HUES64 (cell line): Measurements from ENCODE around the gene TMA16.

Source experiments
- H3K27ac ChIP-seq: 2 replicates; pipeline ENCODE4 v1.7.0; 2013; ENCODE audit warnings: low read depth, low read length, inconsistent platforms
- H3K27me3 ChIP-seq: 2 replicates; pipeline ENCODE4 v1.6.1; 2013; ENCODE audit warnings: mild to moderate bottlenecking, low read length; ENCODE audit not compliant: insufficient read depth
- H3K36me3 ChIP-seq: 2 replicates; pipeline ENCODE4 v1.6.1; 2013; ENCODE audit warnings: mild to moderate bottlenecking, low read length; ENCODE audit not compliant: insufficient read depth
- H3K4me1 ChIP-seq: 2 replicates; pipeline ENCODE4 v1.6.1; 2013; ENCODE audit warnings: mild to moderate bottlenecking, low read length, moderate library complexity; ENCODE audit not compliant: insufficient read depth
- H3K4me3 ChIP-seq: 2 replicates; pipeline ENCODE4 v1.5.1; 2013; ENCODE audit warnings: mild to moderate bottlenecking, low read length, moderate library complexity
- H3K9ac ChIP-seq: 2 replicates; pipeline ENCODE4 v1.6.1; 2013; ENCODE audit warnings: mild to moderate bottlenecking, low read depth, low read length
- H3K9me3 ChIP-seq: 2 replicates; pipeline ENCODE4 v1.6.1; 2013; ENCODE audit warnings: low read depth, low read length; ENCODE audit not compliant: insufficient read depth
- WGBS: fragments of 150-250, 120-280 bp; methylation state at CpG from one replicate; pipeline ENCODE4 v1.1.7; 2013; ENCODE audit warnings: missing lambda C conversion rate; 5-methylcytosine and 5-hydroxymethylcytosine counted together

The TMA16 gene

GRCh38 chr4:163476761-163477438 is 17.6 kb upstream of the TMA16 start:
- Histone ChIP-seq H3K4me3 (no peak overlapping the region), H3K9me3 (no peaks in the 10 kb centered on the region), H3K4me1 (no peaks in the 10 kb centered on the region), H3K27me3 (no peaks in the 10 kb centered on the region), H3K9ac (no peak overlapping the region), H3K27ac (no peak overlapping the region), H3K36me3 (no peaks in the 10 kb centered on the region)
- WGBS = 95% methylated on average over 5 of the region's 5 CpGs

DNA sequence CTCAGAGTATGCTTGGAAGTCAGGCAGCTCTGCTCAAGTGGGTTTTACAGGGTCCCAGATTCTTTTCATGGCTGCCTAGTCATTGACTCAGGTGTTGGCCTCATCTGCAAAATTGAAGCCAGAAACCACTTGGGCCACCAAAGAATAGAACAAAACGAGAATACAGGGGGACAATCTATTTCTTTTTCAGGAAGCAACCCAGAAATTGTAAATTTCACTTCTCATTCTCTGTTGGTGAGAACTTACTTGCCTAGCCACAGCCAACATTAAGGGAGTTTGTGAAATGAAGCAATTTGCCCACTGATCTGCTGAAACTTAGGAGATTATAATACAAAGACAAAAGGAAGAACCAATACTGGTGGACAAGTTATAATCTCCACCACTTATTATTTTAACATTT is 12.3 kb upstream of the TMA16 start:
- H3K27ac ChIP-seq = no peak overlapping the region
- H3K36me3 ChIP-seq = no peaks in the 10 kb centered on the region
- no peak overlapping the region for H3K4me3 ChIP-seq
- peaks cover 4% of the 10 kb centered on the region; the same call in 1 of the 2 replicates for H3K4me1 ChIP-seq
- H3K27me3 ChIP-seq = no peaks in the 10 kb centered on the region
- H3K9ac ChIP-seq = no peak overlapping the region
- whole genome bisulfite sequencing = 92% methylated on average over 1 of the region's 1 CpG
- H3K9me3 ChIP-seq = no peaks in the 10 kb centered on the region

DNA sequence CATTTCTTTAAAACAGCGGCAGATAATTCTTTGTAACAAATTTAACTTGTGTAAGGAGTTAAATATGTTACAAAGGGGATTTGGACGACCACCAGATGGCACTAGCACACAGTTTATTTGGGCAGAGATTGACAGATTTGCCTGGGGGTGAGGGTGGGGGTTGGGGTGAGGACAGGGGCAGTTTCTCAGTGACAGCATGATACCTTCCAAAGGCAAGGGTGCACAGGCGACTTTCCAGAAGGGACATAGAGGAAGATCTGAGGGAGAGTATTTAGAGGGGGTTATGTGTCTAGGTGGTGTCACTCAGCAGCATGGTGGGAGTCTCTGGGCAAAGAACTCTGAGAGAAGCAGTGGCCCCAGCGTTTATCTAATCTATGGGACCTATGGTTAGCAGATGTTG is 9.6 kb upstream of the TMA16 start:
- 40% methylated on average over 4 of the region's 4 CpGs for WGBS
- no peaks in the 10 kb centered on the region for H3K36me3 ChIP-seq
- H3K9ac ChIP-seq = no peak overlapping the region

DNA sequence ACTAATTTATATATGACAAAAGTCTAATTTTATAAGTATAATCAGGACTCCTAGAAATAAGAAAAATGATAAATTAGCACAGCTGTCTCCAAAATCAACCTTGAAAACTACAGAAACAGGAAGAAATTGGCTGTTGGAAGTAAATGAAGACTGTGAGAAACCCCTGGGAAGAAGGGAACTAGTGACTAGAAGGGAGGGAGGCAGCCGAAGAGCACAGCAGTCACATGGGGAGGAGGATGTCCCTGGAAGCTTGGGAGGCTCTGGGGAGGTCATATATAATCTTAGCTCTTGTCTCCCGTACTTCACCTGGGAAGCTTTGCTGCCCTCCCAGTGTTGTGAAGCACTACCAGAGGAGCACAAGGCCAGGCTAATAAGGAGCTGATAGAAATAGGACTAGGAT is 8.9 kb upstream of the TMA16 start:
- no peak overlapping the region for H3K27ac ChIP-seq
- no peak overlapping the region for H3K4me3 ChIP-seq
- H3K36me3 ChIP-seq = no peaks in the 10 kb centered on the region
- no peaks in the 10 kb centered on the region for H3K27me3 ChIP-seq
- H3K9me3 ChIP-seq = no peaks in the 10 kb centered on the region
- H3K4me1 ChIP-seq = peaks cover 4% of the 10 kb centered on the region; the same call in 1 of the 2 replicates
- 94% methylated on average over 2 of the region's 2 CpGs for WGBS
- H3K9ac ChIP-seq = no peak overlapping the region

More for the DNA sequence above, 9.6 kb upstream of the TMA16 start:
- no peaks in the 10 kb centered on the region for H3K9me3 ChIP-seq
- no peaks in the 10 kb centered on the region for H3K27me3 ChIP-seq
- no peak overlapping the region for H3K27ac ChIP-seq
- H3K4me3 ChIP-seq = no peak overlapping the region
- H3K4me1 ChIP-seq = peaks cover 4% of the 10 kb centered on the region; the same call in 1 of the 2 replicates

GRCh38 chr4:163486321-163486720 is 8.2 kb upstream of the TMA16 start:
- H3K9me3 ChIP-seq = no peaks in the 10 kb centered on the region
- no peak overlapping the region for H3K9ac ChIP-seq
- H3K36me3 ChIP-seq = no peaks in the 10 kb centered on the region
- no peak overlapping the region for H3K27ac ChIP-seq
- peaks cover 4% of the 10 kb centered on the region; the same call in 1 of the 2 replicates for H3K4me1 ChIP-seq
- H3K27me3 ChIP-seq = no peaks in the 10 kb centered on the region
- 88% methylated on average over 1 of the region's 1 CpG for WGBS
- no peak overlapping the region for H3K4me3 ChIP-seq

DNA sequence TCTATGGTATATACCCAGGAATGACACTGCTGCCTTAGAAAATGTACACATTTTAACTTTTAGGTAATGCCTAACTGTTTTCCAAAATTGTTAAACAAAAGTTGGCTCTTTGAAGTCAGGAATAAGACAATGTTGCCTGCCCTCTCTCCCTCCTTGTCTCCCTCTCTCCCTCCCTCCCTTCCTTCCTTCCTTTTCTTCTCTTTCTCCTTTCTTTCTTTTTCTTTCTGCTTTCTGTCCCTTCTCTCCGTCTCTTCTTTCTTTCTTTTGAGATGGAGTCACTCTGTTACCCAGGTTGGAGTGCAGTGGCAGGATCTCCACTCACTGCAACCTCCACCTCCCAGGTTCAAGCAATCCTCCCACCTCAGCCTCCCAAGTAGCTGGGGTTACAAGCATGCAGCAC is 4.6 kb upstream of the TMA16 start:
- H3K27me3 ChIP-seq = no peaks in the 10 kb centered on the region
- 96% methylated on average over 1 of the region's 1 CpG for WGBS
- no peak overlapping the region for H3K27ac ChIP-seq
- no peaks in the 10 kb centered on the region for H3K36me3 ChIP-seq
- H3K4me3 ChIP-seq = no peak overlapping the region
- H3K4me1 ChIP-seq = peaks cover 4% of the 10 kb centered on the region; the same call in 1 of the 2 replicates
- no peak overlapping the region for H3K9ac ChIP-seq
- no peaks in the 10 kb centered on the region for H3K9me3 ChIP-seq

DNA sequence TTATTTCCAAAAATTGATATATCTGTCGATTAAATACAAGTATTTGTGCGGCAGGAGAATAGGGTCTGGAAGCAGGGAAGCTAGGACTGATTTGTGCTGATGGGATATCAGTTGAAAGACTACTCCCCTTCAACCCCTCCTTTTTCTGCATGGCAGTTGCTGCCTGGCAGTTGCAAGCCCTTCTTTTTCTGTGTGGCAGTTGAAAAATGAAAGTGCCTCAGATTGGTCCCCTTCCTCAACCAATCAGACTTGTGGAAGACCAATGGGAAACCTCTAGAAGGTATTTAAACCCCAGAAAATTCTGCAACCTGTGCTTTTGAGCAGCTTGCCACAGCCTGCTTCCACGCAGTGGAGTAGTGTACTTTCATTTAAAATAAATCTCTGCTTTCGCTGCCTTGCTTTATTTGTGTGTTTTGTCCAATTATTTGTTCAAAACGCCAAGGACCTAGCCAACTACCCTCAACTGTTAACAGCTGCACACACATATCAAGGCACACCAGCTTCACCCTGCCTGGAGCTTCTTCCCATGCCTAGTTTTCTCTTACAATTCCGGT is 1.5 kb upstream of the TMA16 start:
- H3K9ac ChIP-seq = no peak overlapping the region
- H3K4me3 ChIP-seq = no peak overlapping the region

DNA sequence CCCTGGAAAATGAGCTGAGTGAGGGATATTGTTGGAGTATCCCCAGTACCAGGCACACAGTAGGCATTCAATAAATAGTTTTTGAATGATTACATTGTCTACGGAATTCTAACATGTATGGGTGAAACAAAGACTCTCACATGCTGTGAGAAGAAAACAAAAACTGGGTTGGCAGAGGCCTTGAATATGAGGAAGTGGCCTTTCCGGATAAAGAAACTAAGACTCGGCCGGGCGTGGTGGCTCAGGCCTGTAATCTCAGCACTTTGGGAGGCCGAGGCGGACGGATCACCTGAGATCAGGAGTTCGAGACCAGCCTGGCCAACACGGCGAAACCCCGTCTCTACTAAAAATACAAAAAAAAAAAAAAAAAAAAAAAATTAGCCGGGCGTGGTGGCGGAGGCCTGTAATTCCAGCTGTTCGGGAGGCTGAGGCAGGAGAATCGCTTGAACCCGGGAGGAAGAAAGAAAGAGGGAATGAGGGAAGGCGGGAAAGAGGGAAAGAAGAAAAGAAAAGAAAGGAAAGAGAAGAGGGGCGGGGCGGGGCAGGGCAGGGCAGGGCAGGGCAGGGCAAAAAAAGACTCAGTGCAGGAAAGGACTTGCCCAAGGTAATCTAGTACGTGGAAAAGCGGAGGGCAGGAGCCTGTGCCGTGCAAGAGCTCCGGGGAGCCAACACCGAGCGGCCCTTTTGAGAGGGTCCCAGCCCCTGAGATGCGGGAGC is 689 bp upstream of the TMA16 start:
- peak overlapping the region; percentile 89 for H3K4me3 ChIP-seq
- H3K9me3 ChIP-seq = no peaks in the 10 kb centered on the region
- no peaks in the 10 kb centered on the region for H3K27me3 ChIP-seq
- peaks cover 14% of the 10 kb centered on the region for H3K36me3 ChIP-seq
- 55% methylated on average over 24 of the region's 28 CpGs for WGBS
- peak overlapping the region; percentile 99 for H3K9ac ChIP-seq
- peaks cover 7% of the 10 kb centered on the region; the same call in 1 of the 2 replicates for H3K4me1 ChIP-seq
- H3K27ac ChIP-seq = peak overlapping the region; percentile 98

More for the DNA sequence above, 1.5 kb upstream of the TMA16 start:
- no peaks in the 10 kb centered on the region for H3K27me3 ChIP-seq
- H3K36me3 ChIP-seq = peaks cover 14% of the 10 kb centered on the region
- H3K27ac ChIP-seq = no peak overlapping the region
- 98% methylated on average over 4 of the region's 6 CpGs for WGBS
- H3K9me3 ChIP-seq = no peaks in the 10 kb centered on the region
- peaks cover 7% of the 10 kb centered on the region; the same call in 1 of the 2 replicates for H3K4me1 ChIP-seq

DNA sequence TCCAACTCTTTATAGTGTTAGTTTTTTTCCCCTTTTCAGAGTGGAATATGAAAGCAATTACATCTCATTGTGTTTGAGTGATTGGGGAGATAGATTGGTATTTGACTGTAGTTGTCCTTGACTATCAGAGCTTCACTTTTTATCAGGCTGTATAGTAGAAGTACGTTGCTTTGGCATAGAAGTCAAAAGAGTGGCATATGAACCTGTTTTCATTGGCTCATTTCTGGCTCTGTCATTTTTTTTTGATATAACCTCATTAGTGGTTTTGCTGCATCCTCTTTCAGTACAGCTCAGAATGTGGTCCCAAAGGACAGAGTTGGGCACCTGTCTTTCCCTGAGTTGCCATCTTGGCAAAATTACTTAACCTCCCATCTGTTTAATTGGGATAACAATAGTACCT is 1.4 kb downstream of the TMA16 start:
- peaks cover 14% of the 10 kb centered on the region for H3K36me3 ChIP-seq
- H3K4me1 ChIP-seq = peaks cover 10% of the 10 kb centered on the region; the same call in 1 of the 2 replicates
- H3K27ac ChIP-seq = no peak overlapping the region
- no peaks in the 10 kb centered on the region for H3K9me3 ChIP-seq
- no peaks in the 10 kb centered on the region for H3K27me3 ChIP-seq
- WGBS = 35% methylated on average over 1 of the region's 1 CpG
- H3K9ac ChIP-seq = peak overlapping the region; percentile 99
- peak overlapping the region; percentile 89 for H3K4me3 ChIP-seq

DNA sequence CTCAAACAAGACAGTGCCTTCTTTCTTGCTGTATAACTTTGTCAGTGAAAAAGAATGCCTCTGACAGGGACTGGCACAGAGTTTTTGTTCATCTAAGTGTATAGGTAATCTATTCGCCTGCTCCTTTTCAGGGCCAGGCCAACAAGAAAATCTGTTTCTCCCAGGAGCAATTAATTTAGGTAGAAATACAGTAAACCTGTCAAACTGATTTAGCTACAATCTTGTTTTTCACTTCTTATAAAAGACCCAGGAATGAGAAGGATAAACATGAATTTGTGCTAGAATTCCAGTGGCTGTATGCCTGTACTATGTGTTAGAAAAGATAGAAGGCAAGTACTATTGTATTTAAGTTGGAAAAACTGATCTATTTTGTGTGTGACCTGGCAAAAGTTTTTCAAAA is 6.1 kb downstream of the TMA16 start:
- Histone ChIP-seq H3K4me3 (no peak overlapping the region), H3K27ac (no peak overlapping the region), H3K36me3 (peaks cover 14% of the 10 kb centered on the region), H3K27me3 (no peaks in the 10 kb centered on the region), H3K4me1 (peaks cover 10% of the 10 kb centered on the region; the same call in 1 of the 2 replicates), H3K9ac (no peak overlapping the region), H3K9me3 (no peaks in the 10 kb centered on the region)
- 100% methylated on average over 1 of the region's 1 CpG for WGBS

- no peaks in the 10 kb centered on the region for H3K4me1 ChIP-seq
- no peaks in the 10 kb centered on the region for H3K9me3 ChIP-seq
- H3K36me3 ChIP-seq = peaks cover 36% of the 10 kb centered on the region
- WGBS = 96% methylated on average over 3 of the region's 3 CpGs
- H3K27ac ChIP-seq = no peak overlapping the region
- no peak overlapping the region for H3K9ac ChIP-seq
- no peaks in the 10 kb centered on the region for H3K27me3 ChIP-seq
- H3K4me3 ChIP-seq = no peak overlapping the region
Measured at GRCh38 chr4:163505374-163505773, 10.9 kb downstream of the TMA16 start.
